DMS 273 (cell line): ENCODE data around the gene FAM227A.
A peak's percentile ranks its signal among the peaks of the same experiment; 100 is the strongest.
"Not testable (repeated sequence)": the region's sequence is repeated elsewhere in the genome, so short reads cannot be mapped to it uniquely, and the experiment has no call there.

Experiments used
- DNase-seq: peaks from one replicate; lab custom pipeline; 2025; ENCODE audit not compliant: unreplicated experiment; lab: John Stamatoyannopoulos, UW

FAM227A gene

DNA sequence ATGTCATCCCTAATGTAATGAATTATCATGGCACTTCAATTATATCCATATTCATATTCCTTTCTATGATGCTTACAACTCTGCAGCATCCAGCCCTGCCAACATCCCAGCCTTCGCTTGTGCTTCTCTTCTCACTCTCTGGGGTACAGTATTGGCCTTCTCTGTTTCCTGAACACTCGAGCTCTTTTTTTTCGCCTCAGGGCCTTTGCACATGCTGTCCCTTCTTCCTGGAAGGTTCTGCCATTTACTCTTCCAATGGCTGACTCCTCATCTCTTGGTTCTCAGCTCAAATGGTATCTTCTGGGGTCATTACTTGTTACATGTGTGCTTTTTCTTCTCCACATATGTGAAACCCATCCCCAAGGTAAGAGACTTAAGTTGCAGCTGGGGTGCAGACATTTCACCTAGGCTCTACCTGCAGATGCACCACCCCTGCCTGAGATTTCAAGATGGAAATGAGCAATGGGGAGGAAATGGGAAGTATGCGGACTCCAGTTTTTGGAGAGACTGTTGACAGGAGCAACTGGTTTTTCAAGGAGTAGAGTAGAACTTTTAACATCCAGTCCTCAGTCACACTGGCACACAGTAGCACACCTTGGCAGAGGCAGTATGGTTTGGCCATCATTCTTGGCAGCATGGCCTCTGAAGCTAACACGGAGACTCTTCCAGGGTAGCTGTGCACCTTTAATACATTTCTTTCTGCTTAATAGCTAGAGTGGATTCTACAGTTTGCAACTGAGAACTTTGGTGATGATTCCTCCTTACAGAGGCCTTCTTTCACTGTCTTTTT is 43.8 kb downstream of the FAM227A start:
- DNase-seq, result no peak

DNA sequence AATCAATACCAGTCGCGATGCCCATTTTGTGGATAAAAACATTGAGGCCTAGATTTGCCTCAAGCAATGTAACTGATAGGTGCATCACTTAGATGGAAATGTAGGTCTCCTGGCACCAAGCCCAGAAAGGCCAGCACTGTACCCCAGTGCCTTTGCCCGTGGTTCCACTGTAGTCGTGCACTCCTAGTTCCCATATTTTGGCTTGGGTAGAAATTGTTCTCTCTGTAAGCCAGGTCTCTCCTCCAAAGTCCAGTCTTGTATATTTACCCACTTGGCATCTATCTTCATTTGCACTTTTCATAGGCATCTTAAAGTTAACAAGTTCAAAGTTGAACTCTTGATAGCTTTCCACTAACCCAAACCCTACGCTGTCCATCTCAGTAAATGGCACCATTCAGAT is 44.6 kb downstream of the FAM227A start:
- DNase-seq, result peak; percentile 28

DNA sequence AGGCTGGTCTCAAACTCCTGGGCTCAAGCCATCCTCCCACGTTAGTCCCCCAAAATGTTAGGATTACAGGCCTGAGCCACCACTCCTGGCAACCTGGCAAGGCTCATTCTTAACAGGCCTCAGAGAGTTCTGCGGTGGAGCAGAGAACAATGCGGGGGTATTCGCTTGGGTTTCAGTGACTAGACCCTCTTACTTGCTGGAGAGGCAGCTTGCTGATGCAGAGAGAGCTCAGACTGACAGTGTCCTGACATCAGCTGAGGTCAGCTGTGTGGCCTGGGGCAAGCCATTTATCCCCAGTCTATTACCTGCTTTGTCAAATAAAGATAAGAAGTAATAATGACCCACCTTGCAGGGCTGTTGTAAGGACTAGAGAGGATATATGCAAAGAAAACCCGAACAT is 46.0 kb downstream of the FAM227A start:
- no peak for DNase-seq

DNA sequence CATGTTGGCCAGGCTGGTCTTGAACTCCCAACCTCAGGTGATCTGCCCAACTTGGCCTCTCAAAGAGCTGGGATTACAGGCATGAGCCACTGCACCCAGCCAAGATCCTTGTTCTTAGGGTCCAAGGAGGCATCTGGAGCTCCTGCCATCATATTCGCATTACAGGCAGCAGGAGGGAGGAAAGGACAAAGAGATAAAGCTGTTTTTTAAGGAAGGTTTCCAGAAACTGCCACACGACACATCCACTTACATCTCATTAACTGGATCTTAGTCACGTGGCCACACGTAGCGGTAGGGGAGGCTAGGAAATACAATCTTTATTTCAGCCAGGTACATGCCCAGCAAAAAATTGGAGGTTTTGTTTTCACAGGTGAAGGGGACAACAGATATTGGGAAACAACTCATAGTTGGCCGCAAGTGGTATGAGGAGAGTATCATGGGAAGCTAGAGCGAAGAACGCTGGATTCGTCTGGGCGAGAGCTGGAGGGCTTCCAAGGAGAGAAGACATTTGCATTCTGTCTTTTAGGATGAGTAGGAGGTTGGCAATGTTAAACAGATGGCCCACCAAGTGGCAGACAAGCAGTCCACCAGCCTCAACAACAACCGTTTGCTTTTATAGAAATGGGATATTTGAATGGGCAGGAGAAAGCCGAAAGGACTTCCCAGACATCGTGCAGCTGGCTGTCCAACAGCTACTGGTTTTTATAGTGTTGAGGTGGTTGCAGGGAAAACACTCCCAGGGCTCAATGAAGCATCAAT is 47.0 kb downstream of the FAM227A start:
- DNase-seq, result peak; percentile 92

DNA sequence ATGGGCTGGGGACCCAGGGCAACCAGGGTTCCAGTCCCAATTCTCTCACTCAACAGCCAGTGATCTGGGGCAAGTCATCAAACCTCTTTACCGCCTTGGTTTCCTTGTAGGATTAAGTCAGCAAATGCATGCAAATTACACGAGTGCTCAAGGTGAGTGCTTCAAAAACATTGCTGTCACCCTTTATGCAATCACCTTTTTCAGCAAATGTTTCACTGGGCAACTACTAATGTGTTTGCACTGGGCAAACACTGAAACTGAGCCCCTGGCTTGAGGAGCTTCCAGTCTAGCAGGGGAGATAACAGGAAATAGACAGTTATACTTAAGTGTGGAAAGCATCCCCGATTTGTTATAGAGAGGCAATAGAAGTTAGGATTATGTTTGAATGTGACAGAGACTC is 48.5 kb downstream of the FAM227A start:
- DNase-seq, result no peak

DNA sequence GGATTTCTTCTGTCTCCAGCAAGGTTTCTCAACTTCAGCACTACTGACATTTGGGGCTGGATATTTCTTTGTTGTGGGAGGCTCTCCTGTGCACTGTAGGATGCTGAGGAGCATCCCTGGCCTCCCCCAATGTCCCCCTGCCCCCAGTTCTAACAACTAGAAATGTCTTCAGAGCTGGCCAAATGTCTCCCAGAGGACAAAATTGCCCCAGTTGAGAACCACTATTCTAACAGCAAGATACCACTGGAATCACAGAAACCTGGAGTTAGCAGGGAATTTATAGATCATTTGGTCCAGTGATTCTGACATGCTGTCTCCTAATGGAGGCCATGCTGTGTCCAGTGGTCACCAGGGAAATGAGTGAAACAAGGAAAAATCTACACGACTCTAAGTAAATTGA is 54.0 kb downstream of the FAM227A start:
- DNase-seq, result no peak

DNA sequence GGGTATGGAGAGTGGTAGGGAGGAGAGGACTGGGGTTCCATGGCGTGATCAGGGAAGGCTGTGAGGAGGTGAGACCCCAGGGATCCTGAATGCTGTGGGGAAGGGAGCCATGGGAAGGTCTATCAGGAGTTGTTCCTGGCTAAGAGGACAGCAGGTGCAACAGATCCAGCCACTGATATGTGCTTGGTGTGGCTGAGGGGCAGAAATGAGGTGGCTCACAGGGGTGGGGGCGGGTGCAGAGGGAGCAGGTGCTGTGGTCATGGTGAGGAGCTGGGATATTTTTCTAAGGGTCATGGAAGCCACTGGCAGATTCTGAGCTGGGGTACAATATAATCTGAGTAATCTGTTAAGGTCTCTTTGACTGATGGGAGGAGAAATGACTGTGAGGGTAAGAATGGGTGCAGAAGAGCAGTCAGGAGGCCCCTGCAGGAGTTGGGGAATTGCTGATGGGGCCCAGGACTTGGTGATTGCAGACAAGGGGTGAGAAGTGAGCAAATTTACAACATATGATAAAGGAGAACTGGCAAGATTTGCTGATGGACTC is 54.9 kb downstream of the FAM227A start:
- no peak for DNase-seq

DNA sequence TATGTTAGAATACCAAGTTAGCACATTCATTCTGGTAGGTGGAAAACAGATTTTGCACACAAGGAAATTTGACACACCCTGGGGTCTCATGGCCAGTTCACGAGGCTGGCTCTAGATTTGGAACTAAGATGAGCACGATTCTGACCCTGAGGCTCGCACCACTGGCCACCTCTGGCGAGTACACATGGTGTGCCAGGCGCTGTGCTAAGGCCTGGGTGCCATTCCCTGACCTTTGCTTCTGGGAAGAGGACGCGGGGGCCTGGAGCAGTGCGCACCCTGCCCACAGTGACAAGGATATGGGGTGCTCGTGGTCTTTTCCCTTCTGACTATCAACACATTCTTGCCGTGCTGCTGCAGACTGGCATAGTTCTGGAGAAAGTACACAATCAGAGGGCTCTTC is 56.7 kb downstream of the FAM227A start:
- DNase-seq, result no peak

DNA sequence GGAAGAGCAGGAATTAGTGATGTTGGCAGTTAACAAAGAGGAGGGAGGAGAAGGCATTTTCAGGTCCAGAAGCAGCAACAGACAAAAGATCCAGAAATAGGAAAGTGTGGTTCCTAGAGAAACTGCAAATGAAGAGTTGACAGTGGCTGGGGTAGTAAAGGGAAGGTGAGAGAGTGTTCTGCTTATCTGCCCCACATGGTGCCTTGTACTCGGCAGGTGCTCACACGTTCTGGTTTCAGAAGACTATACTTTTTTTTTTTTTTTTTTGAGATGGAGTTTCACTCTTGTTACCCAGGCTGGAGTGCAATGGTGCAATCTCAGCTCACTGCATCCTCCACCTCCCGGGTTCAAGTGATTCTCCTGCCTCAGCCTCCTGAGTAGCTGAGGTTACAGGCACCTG is 73.3 kb downstream of the FAM227A start:
- DNase-seq, result not testable (repeated sequence)

DNA sequence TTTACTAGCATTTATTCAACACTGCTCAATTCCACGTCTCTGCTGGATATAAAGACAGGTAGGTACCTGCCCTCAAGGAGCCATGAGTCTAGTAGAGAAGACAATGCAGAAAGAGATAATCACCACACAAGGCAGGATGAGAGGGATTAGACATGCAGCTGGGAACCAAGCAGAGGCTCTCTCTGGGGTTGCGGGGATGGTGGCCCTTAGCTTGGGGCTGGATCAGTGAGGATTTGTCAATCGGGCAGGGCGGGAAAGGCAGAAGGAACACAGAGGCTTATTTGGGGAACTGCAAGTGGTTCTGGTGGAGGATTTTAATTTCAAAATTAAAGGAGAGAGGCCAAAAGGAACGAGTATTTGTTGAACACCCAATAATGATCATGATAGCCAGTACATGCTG is 77.7 kb downstream of the FAM227A start:
- no peak for DNase-seq

DNA sequence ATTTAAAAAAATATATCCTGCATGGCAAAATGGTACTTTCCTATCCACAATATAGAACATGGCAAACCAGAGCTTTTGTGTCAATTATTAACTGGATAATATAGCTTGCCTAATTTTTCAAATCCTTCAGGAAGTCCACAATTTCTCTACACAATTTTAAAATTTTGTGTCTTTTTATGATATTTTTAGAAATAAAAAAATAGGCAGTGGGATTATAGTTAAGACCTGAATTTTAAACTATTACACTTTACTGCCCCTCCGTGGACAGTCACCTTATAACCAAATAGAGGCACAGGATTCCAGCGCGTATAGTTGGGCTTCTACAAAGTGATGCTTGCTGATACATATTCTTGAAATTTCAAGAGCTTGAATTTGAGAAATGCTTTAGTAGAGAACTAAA is 84.1 kb downstream of the FAM227A start:
- peak; percentile 63 for DNase-seq

DNA sequence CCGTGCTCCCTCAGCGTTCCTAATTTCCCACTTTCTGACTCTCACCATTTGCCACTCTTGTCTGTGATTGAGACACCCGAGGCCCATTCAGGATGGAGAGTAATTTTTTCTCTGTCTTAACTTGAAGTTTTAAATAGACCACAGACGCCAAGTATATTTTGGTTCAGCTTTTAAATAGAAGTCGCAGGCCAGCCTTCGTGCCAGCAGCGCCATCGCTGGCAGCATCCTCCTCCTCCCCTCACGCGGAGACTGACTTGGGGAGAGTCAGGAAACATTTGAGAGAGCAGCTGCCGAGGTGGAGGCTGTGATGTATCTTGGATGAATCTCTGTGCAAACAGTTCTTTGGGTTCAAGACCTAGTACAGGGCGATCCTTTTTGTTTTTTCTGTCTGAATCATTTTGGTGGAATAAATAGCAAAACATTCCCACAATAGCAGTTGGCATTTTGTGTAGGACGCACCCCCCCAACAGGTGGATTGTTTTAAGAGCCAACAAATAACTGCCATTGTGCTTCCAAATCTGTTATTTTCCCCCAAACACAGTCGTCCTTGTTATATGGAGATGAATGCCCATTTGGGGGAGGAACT is 85.3 kb downstream of the FAM227A start:
- peak; percentile 74 for DNase-seq

DNA sequence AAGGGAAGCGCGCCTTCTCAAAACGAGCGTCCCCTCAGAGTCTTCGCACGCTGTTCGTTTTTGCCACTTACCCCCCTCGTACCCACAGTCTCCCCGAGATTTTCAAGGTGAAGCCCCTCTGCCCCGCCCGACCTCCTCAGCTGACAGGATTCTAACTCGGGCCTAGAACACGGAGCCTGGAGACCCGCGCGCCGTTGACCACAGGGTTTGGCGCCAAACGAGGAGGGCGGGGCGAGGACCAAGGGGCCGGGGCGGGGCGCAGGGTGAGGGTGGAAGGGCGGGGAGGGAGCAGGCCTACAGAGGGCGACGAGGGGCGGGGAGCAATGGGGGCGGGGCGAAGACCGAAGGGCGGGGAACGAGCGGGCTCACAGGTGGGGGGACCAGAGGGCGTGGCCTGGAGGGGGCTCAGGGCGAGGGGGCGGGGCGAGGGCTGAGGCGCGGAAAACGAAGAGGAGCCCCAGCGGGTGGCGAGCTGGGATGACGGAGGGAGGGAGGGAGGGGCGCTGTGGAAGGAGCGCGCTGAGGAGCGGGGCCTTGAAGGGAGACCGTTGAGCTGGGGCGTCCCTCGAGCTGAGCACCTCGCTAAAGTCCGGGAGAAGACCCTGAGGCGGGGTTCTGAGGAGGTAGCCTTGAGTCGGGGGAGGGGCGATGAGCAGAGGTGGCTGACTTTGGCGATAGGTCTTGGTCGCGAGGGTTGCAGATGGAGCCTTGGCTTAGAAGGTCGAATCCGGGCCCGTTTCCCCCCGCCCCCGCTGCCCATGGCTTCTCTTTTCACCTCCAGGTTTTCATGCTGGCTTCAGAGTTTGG is 86.0 kb downstream of the FAM227A start, which contains the start of gene DMC1:
TSS of gene DMC1 (minus strand) at position 212 of the 807 bp plus-strand sequence. CDS start 1,927 bp downstream, outside the sequence.
- DNase-seq, result peak; percentile 92

DNA sequence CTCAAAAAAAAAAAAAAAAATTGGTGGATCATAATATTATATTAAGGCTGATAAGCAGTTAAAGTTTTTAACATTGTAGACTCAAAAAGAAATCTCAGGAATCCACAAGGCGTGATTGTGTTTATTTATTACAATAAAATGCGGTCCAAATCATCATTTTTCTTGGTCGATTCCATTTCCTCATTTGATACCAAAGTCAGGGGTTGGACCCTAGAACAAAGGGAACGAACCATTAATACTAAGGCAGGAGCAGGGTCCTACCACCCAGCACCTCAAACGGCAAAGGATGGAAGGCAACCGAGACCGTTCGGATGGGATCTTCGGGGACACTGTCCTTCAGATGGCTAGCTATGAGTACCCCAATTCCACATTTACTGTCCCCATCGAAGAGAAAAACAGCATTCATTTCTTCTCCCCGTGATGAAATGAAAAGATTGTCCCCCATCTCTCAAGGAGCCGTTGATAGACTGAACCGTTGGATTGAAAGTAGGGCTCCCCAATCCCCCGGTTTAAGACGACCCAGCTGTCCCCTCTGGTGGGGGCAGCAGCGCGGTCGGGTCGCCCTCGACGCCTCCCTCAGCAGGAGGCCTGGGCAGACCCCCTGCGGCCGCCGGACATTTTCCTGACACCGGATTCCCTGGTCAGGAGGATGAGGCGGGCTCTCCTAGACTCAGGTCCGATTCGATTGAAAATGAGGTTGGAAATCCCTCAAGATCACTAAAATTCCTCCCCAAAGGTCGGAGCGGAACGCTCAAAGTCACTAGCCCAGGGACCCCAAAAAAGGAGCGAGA is 86.8 kb downstream of the FAM227A start:
- no peak for DNase-seq

DNA sequence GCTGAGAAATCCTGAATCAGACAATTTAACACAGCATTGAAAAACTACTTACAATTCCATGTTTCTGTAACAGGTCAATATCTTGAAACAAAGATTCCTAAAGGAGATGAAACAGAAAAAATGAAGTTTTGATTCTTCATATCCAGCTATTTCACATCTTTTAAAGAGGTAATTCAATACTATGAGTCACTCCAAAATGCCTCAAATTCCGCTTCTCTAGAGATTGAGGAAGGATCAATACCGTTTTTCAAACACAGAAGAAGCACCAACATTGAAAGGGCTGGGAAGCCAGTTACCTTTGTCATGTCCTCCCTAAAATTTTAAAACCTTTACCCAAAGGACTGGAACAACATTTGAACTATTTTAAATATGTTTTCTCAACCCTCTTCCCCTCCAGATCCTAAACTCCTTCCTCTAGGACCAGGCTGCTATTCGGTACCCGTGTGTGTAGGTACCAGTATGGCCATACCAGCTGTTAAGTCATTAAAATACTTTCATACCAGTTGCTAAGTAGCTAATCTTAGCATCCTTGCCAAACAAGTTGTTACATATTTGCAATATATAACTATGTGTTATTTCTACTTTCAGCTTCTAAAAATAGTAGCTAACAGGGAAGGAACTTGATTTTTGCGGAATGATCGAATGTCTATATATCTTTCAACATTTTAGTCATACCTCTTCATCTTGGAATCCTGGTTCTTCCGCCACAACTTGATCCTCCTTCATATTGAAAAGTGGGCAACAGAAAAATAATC is 88.5 kb downstream of the FAM227A start:
- peak; percentile 40 for DNase-seq

DNA sequence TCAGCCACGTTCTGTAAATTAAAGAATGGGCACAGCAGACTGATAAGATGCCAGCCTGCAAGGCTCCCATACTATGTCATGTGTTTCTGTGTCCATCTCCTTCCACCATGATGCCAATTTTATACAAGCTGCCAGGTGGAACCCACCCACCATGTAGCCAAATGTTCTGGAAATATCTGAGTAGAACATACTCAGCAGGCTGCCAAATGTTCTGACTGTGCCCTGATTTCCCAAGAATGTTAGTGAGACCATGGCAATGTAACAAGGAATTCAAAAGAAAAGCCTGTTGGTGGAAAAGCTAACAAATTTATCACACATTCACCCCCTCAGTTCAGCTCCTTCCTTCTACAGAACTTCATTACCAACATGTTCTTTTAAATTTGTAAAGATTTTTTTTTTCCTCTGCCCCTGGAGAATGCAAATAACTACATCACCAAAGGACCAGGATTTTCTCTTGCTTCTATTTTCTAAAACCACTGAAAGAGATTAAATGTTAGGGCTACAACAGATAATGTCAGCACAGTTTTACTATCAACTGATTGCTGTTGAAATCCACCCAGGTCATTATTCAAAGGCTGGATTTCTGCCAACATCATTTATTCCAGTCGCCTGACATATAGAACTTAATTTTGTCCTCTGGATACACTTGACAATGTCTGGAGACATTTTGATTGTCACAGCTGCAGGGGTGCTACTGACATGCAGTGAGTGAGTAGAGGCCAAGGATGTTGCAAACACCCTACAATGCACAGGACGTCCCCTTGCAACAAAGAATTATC is 89.3 kb downstream of the FAM227A start:
- DNase-seq, result peak; percentile 34

DNA sequence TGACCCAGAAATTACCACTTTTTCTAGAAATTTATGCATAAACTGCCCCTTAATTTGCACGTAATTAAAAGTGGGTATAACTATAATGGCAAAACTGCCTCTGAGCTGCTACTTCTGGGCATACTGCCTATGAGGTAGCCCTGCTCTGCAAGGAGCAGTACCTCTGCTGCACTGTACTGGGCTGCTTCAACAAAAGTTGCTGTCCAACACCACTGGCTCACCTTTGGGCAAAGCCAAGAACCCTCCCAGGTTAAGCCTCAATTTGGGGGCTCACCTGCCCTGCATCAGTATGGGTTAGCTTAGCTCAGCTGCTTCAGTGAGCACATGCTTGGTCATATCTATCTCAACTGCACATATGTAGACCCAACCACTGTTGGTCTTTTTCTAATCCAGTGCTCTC is 90.8 kb downstream of the FAM227A start:
- no peak for DNase-seq

DNA sequence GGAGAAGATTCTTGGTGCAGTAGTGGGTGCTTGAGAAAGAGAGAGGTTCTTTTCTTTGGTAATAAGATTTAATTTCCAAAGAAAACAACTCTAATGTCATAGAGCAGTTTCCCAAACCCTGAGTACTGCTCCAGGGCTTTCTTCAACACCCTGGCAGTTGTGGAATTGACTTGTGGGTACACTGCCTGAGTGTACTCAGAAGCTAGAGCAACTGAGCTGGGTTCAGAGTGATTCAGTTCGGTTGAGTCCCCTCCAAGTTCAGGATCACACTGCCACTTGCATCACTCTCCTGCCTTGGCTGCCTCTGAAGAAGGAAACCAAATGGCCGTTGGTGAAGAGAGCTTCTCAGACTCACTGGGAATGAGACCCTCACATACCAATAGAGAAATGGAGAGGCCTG is 91.5 kb downstream of the FAM227A start:
- DNase-seq, result no peak

DNA sequence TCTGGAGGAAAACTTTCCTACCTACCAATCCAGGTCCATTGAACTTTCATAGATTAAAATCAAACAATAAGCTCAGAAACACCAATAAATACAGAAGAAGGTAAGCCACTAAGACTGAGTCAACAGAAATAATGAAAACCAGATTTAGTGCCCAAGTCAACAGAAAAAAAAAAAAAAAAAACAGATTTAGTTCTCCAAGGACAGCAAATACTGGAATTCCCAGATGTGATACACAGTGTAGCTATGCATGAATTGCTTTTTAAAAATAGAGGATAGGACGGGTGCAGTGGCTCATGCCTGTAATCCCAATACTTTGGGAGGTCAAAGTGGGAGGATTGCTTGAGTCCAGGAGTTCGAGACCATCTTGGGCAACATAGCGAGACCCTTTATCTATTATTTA is 101.9 kb downstream of the FAM227A start:
- no peak for DNase-seq
